ENCODE measurements around the gene PAK1. TPM values are rescaled to one million over a fixed set of nuclear protein-coding genes. Genes with fewer than 3 reads are reported as not detected.

The PAK1 gene
- total RNA-seq, 2 experiments from 2014 or later = 56.0 to 59.0 TPM

Other genes starting within 250 kb of the PAK1 start
- not detected for gene GDPD4, start 172.4 kb downstream of the PAK1 start, total RNA-seq
- gene AQP11, start 115.9 kb upstream of the PAK1 start, total RNA-seq = under 1 TPM in 1 of 2 experiments, not detected in 1; 0.20 TPM
- 100 to 1,000 TPM; 102 to 104 TPM for gene CLNS1A, start 163.7 kb upstream of the PAK1 start, total RNA-seq

Data from activated CD4-positive, alpha-beta T cell treated with anti-CD3 and anti-CD28 coated beads, Interleukin-2, amount 10 ng/mL, durations not matched to agents 7 days and 5 days (primary cell).